SJSA1 (cell line): ENCODE results near the gene RAPSN. TPM values are rescaled to one million over a fixed set of nuclear protein-coding genes. Genes with fewer than 3 reads are reported as not detected.

Experiments used
- DNase-seq, 2 experiments: peaks; one replicate each; pipeline ENCODE4 v3.0.0-alpha.2; 2015 to 2020; ENCODE audit warnings: low spot score in 2 of 2, low read depth in 1 of 2
- H3K27ac ChIP-seq: fragments of 250-450 bp; sonication (Bioruptor Pico); 2 replicates; pipeline ENCODE4 v1.5.1; 2020; ENCODE audit warnings: mild to moderate bottlenecking, moderate library complexity
- H3K27me3 ChIP-seq: fragments of 250-450 bp; sonication (Bioruptor Pico); replicated peaks from 2 replicates; pipeline ENCODE4 v1.5.1; 2020; ENCODE audit warnings: mild to moderate bottlenecking, moderate library complexity
- H3K36me3 ChIP-seq: fragments of 250-450 bp; sonication (Bioruptor Pico); 2 replicates; pipeline ENCODE4 v1.5.1; 2020; ENCODE audit warnings: mild to moderate bottlenecking
- H3K4me1 ChIP-seq: fragments of 250-450 bp; sonication (Bioruptor Pico); replicated peaks from 2 replicates; pipeline ENCODE4 v1.6.1; 2021; ENCODE audit warnings: mild to moderate bottlenecking
- H3K4me3 ChIP-seq: fragments of 250-450 bp; sonication (Bioruptor Pico); 2 replicates; pipeline ENCODE4 v1.5.1; 2020; ENCODE audit warnings: mild to moderate bottlenecking
- H3K9me3 ChIP-seq: fragments of 250-450 bp; sonication (Bioruptor Pico); replicated peaks from 2 replicates; pipeline ENCODE4 v1.5.1; 2020; ENCODE audit warnings: mild to moderate bottlenecking
- total RNA-seq: library from RNA; depleted of rRNA; stranded (reverse); fragments of >200 nt; shearing (Covaris generic); gene quantifications from 2 replicates; pipeline ENCODE4 v1.2.3, GENCODE V29; 2014; rRNA removed

The RAPSN gene
- total RNA-seq: 0.34 TPM in 1 of 2 replicates, not detected in the other

DNA sequence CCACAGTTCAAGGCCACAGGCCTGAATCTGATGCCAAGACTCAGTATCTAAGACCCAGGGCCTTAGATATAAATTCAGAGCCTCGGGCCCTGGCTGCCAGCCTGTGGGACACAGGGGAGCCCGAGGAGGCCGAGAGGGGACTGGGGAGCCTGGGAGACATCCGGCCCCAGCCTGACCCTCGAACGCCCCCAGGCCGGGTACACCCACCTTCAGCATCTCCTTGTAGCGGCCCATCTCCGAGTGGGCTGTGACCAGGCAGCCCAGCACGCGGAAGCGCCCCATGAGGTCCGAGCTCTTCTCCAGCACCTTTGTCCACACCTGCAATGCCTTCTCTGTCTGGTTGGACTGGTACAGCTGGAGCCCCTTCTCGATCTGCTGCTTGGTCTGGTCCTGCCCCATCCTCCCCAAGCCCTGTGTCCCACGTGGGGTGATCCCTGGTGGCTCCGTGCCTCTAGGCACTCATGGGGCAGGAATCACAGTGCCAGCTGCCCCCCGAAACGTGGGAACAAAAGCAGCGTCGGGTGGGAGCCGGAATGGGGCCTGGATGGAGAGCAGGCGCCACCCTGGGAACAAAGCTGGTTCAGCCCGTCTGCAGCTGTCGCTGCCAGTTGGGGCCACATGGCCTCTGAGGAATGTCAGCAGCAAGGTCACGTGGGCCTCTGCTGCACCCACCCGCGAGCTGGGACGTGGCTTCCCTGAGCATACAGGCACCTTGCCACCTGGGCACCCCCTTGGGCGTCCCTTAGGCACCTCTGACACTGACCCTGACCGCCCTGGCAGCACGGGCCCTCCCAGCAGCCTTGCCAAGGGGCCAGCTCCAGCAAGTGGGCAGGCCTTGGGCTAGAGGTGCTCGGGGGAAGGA, at the start of gene RAPSN:
RAPSN (minus strand) TSS at position 571 of the 862 bp plus-strand sequence; CDS start at position 399, 172 bp downstream.
- Histone ChIP-seq H3K36me3 (no peaks in the 10 kb centered on the region), H3K4me3 (no peak within 1 kb of the TSS), H3K4me1 (no peaks in the 10 kb centered on the region), H3K27me3 (no peaks in the 10 kb centered on the region), H3K27ac (no peak within 1 kb of the TSS), H3K9me3 (no peaks in the 10 kb centered on the region)
- DNase-seq: no peak

DNA sequence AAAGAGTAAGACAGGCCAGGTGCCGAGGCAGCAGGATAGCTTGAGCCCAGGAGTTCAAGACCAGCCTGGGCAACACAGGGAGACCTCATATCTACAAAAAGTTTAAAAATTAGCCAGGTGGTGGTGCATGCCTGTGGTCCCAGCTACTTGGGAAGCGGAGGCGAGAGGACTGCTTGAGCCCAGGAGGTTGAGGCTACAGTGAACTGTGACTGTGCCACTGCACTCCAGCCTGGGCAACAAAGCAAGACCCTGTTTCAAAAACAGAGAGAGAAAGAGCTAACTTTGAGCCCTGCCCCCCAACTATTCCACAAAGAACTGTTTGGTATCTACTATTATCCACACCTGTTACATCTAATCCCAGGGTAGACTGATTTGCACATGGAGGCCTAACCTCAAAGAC, 49.2 kb upstream of the RAPSN start:
- no peak overlapping the region for H3K4me3 ChIP-seq
- no peaks in the 10 kb centered on the region for H3K27me3 ChIP-seq
- H3K4me1 ChIP-seq: peaks cover 7% of the 10 kb centered on the region; the same call in 1 of the 2 replicates
- DNase-seq: no peak
- H3K36me3 ChIP-seq: peaks cover 77% of the 10 kb centered on the region
- no peaks in the 10 kb centered on the region for H3K9me3 ChIP-seq
- H3K27ac ChIP-seq: no peak overlapping the region

DNA sequence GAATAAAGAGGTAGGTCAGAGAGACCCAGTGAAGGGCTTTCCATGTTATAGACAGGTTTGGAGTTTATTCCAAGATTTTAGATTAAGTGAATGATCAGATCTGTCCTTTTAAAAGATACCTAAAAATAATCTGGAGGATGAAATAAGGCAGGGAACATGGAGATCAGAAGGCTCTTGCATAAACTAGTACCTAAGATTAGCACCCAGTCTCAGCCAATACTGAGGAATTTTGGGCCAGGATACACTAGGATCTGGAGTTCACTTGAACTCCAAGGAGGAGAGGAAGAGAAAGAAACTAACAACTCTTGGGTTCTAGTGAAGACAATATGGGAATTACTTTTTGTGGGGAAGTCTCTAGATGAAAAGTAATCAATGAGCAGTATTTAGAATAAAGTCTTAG, 47.9 kb upstream of the RAPSN start:
- no peak for DNase-seq
- Histone ChIP-seq H3K9me3 (no peaks in the 10 kb centered on the region), H3K4me3 (no peak overlapping the region), H3K27ac (no peak overlapping the region), H3K4me1 (peaks cover 7% of the 10 kb centered on the region; the same call in 1 of the 2 replicates), H3K36me3 (peaks cover 74% of the 10 kb centered on the region), H3K27me3 (no peaks in the 10 kb centered on the region)

DNA sequence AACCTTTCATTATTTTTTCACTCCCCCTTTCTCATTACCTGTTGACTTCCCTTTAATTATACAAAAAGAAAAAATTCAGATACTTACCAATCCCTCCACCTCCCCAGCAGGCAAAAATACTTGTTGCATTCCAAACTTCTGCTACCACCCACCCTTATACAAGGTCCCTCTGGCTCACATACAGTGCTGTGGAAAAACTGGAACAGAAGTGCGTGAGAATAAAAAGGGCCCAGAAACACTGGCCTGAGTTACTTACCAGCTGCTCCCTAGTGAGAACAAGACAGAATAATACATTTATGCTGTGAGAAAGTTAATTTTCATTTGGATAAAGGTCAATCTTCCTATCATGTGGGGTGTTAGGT, 46.9 kb upstream of the RAPSN start:
- no peak for DNase-seq
- Histone ChIP-seq H3K27me3 (no peaks in the 10 kb centered on the region), H3K36me3 (peaks cover 69% of the 10 kb centered on the region), H3K4me3 (no peak overlapping the region), H3K4me1 (peaks cover 7% of the 10 kb centered on the region; the same call in 1 of the 2 replicates), H3K9me3 (no peaks in the 10 kb centered on the region), H3K27ac (no peak overlapping the region)

DNA sequence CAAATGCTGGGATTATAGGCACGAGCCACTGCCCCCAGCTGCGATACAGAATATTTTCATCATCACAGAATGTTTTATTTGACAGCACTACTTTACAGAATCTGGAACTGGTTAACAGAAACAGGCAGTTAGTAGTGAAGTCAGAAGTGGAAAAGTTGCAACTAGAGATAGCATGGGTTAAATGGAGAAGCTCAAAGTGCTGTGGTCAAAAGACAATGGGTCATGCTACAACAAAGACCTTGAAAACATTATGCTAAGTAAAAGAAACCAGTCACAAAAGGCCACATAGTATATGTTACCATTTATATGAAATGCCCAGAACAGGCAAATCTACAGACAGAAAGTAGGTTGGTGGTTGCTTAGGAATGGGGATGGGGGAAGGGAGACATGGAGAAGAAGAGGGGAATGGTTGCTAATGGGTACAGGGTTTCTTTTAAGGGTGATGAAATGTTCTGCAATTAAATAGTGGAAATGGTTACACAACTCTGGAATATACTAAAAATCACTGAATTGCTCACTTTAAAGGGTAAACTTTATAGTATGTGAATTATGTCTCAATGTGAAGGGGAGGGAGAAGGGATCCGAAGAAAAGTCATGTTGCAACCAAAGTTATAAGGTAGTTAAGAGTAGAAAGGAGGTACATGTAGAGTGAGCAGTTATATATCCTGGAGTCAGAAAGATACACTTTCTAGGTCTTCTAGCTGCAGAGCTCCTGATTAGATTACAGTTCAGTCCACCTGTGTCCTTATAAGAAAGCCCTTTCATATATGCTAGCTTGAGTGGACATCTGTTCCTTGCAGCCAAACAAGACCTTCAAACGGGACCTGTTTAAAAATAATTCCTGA, 46.3 kb upstream of the RAPSN start:
- H3K4me1 ChIP-seq: peaks cover 7% of the 10 kb centered on the region; the same call in 1 of the 2 replicates
- H3K27ac ChIP-seq: no peak overlapping the region
- DNase-seq: no peak
- no peaks in the 10 kb centered on the region for H3K27me3 ChIP-seq
- H3K9me3 ChIP-seq: no peaks in the 10 kb centered on the region
- peaks cover 64% of the 10 kb centered on the region for H3K36me3 ChIP-seq
- H3K4me3 ChIP-seq: no peak overlapping the region

DNA sequence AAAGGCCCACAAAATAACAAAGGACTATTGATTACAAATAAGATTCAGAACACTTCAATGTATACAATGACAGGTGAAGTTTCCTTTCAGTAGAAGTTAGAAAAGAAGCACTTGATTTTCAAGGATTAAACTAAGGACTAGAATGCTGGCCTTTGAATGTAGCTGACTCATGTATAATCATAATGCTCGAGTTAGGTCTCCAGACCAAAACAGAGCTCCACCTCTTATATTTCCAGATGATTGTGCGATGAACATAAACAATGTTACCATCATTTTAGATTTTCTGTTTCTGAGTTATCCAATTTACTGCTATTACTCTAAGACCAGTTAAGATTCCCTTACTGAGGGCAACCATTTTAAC, 40.4 kb upstream of the RAPSN start:
- Histone ChIP-seq H3K4me1 (no peaks in the 10 kb centered on the region), H3K27ac (no peak overlapping the region), H3K9me3 (no peaks in the 10 kb centered on the region), H3K36me3 (peaks cover 62% of the 10 kb centered on the region), H3K27me3 (no peaks in the 10 kb centered on the region), H3K4me3 (no peak overlapping the region)
- no peak for DNase-seq

DNA sequence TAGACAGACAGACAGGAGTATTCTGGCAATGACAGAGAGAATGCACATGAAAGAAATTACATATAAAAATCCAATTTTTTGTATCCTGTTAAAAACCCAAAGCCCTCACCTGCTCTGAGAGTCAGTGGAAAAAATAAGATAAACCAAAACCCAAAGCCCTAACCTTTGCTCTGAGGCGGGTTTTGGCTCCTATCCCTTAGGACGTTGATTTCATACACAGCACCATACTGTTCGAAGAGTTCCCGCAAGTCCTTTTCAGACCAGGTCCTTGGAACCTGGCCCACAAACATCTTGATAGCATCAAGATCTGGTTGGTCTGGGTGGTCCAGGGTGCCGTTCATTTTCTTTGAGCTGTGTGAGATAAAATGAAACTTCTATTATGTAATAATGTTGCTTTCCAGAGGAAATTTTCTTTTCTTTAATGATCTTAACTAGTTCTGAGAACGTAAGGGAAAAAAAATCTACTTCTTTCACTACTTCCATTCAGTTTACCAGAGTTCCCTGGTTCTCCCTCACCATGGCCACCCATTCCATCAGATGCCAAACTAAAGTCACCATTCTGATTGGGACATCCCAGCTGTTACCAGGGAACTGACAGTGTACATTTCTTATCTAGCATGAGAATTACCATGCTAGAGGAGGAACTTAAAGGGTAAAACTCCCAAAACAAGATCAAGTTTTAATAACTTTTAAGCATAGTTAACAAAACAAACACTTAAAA, 39.9 kb upstream of the RAPSN start:
- Histone ChIP-seq H3K27me3 (no peaks in the 10 kb centered on the region), H3K36me3 (peaks cover 61% of the 10 kb centered on the region), H3K9me3 (no peaks in the 10 kb centered on the region), H3K4me1 (no peaks in the 10 kb centered on the region), H3K27ac (no peak overlapping the region), H3K4me3 (no peak overlapping the region)
- DNase-seq: no peak

DNA sequence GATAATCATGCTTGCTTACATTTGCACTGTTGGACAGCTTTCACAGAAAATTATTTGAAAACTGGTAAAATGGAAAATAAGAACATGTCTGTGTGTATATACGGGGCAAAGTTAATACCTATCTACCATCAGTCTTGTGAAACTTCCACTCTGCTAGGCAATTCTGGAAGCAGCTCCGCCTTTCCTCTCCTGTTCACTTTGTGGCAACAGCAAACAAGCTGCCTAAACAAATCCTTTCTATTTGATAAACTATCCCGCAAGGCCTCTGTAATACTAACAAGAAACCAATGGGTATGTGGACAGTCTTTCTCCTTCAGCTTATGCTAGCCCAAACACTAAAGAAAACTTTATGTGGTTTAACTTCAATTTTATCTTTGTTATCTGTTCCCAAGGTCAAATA, 39.2 kb upstream of the RAPSN start:
- peaks cover 65% of the 10 kb centered on the region for H3K36me3 ChIP-seq
- no peaks in the 10 kb centered on the region for H3K27me3 ChIP-seq
- H3K4me3 ChIP-seq: no peak overlapping the region
- no peaks in the 10 kb centered on the region for H3K9me3 ChIP-seq
- H3K4me1 ChIP-seq: no peaks in the 10 kb centered on the region
- H3K27ac ChIP-seq: no peak overlapping the region
- no peak for DNase-seq

DNA sequence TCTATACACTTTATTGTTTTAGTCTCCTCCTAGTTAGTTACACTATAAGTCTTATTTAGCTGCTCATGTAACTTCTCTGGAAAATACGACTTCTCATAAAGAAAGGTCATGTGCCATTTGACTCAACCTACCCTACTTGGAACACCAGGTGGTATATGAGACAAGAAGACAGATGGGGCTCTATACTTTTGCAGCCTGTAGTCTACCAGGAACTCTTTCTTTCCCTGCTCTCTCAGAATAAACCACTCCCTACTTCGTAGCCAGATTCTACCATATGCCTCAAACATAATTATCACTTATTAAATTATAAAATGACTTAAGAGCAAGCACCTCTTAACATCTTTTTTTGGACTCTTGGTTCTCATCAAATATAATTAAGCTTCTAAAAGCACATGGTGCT, 38.5 kb upstream of the RAPSN start:
- H3K27me3 ChIP-seq: no peaks in the 10 kb centered on the region
- no peak overlapping the region for H3K4me3 ChIP-seq
- peaks cover 66% of the 10 kb centered on the region for H3K36me3 ChIP-seq
- no peak overlapping the region for H3K27ac ChIP-seq
- DNase-seq: no peak
- no peaks in the 10 kb centered on the region for H3K4me1 ChIP-seq
- no peaks in the 10 kb centered on the region for H3K9me3 ChIP-seq

DNA sequence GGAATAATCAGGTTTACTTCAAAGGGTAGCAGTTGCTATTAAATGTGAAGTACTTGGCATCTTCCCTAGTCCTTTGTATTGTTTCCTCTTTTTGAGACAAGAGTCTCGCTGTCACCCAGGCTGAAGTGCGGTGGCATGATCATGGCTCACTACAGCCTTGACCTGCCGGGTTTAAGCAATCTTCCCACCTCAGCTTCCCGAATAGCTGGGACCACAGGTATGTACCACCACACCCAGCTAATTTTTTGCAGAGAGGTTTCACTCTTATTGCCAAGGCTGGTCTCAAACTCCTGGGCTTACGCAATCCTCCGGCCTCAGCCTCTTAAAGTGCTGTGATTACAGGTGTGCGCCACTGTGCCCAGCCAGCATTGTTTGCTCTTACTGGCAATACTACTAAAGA, 36.2 kb upstream of the RAPSN start:
- H3K4me3 ChIP-seq: no peak overlapping the region
- peaks cover 84% of the 10 kb centered on the region for H3K36me3 ChIP-seq
- no peaks in the 10 kb centered on the region for H3K9me3 ChIP-seq
- no peaks in the 10 kb centered on the region for H3K27me3 ChIP-seq
- no peak overlapping the region for H3K27ac ChIP-seq
- no peak for DNase-seq
- H3K4me1 ChIP-seq: no peaks in the 10 kb centered on the region

DNA sequence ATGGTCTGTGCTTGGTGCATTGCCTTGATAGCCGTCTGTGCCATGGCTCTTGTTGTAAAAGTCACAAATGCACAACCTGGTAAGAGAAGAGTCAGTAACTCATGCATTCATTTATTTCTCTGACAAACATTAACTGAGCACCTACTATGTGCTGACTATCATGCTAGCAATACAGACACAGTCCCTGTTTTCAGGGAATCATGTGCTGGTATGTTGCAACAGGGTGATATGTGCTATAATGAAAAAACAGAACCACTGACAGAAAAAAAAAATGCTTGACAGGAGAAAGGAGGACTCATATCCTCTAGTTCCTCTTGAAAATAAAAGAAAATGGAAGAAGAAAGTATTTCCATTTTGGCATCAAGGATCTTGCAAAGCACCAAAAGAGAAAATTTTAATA, 34.5 kb upstream of the RAPSN start:
- H3K27ac ChIP-seq: no peak overlapping the region
- H3K27me3 ChIP-seq: no peaks in the 10 kb centered on the region
- peaks cover 94% of the 10 kb centered on the region for H3K36me3 ChIP-seq
- DNase-seq: no peak
- H3K4me3 ChIP-seq: no peak overlapping the region
- H3K4me1 ChIP-seq: no peaks in the 10 kb centered on the region
- no peaks in the 10 kb centered on the region for H3K9me3 ChIP-seq

DNA sequence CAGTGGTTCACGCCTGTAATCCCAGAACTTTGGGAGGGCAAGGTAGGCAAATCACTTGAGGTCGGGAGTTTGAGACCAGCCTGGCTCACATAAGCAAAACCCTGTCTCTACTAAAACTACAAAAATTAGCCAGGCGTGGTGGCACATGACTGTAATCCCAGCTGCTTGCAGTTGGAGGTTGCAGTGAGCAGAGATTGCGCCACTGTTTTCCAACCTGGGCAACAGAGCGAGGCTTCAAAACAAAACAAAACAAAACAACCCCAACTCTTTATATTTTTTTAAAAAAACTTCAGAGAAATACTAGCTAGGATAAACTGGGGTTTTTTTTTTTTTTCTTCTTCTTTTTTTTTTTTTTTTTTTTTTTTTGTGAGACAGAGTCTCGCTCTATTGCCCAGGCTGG, 31.8 kb upstream of the RAPSN start:
- H3K27ac ChIP-seq: no peak overlapping the region
- DNase-seq: no peak
- no peak overlapping the region for H3K4me3 ChIP-seq
- no peaks in the 10 kb centered on the region for H3K9me3 ChIP-seq
- no peaks in the 10 kb centered on the region for H3K27me3 ChIP-seq
- peaks cover 97% of the 10 kb centered on the region for H3K36me3 ChIP-seq
- no peaks in the 10 kb centered on the region for H3K4me1 ChIP-seq

DNA sequence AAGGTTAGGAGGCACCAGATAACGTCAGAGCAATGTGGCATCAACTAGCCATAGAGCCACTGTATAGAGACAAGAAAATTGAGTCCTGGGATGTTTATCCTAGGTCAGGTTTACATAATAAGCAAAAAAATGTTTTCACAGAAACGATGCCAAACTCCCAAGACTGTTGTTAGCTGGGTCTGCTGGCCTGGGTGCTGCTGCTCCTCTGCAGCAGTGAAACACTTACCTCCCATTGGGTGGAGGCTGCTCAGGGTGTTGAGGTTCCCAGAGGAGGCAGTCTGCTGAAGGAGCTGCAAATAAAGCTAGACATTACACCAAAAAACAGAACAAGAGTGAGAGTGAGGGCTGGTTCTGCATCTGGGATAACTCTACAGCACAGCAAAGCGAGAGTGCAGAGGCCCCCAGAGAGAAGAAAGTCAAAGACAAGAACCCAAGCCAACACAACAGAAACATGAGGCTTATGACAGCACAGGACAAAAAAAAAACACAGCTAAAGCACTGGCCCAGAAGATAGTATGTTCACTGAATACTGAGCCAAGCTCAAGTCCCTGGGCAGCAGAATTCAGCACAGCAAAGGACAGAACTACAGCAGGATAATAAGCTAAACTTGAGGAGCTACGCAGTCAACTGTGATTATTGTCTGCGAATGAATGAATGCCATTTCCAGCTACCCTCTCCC, 29.9 kb upstream of the RAPSN start:
- no peak overlapping the region for H3K4me3 ChIP-seq
- H3K36me3 ChIP-seq: peaks cover 98% of the 10 kb centered on the region
- H3K27ac ChIP-seq: no peak overlapping the region
- DNase-seq: no peak
- H3K9me3 ChIP-seq: no peaks in the 10 kb centered on the region
- no peaks in the 10 kb centered on the region for H3K4me1 ChIP-seq
- no peaks in the 10 kb centered on the region for H3K27me3 ChIP-seq
